CD4-positive, CD25-positive, alpha-beta regulatory T cell (primary cell): ENCODE data around the gene PRKAG1. TPM values are rescaled to one million over a fixed set of nuclear protein-coding genes. Genes with fewer than 3 reads are reported as not detected.

Source experiments
- ATAC-seq, 2 donors: fragments of 150-1000 bp; cut with Tn5 transposase; one replicate each; pipeline ENCODE4 v1.10.0; 2021; ENCODE audit warnings: low read depth in 2 of 2, moderate number of reproducible peaks in 2 of 2, moderate library complexity in 1 of 2
- DNase-seq, 3 donors: peaks; one replicate each; pipeline versions ENCODE4 v3.0.0 to v3.0.0-alpha.2; 2012 to 2022; ENCODE audit warnings: mixed read lengths in 1 of 3
- H3K27ac ChIP-seq: one replicate; pipeline ENCODE4 v1.7.0; 2013; ENCODE audit warnings: mild to moderate bottlenecking, low read length; ENCODE audit not compliant: insufficient read depth, poor library complexity, severe bottlenecking
- H3K27me3 ChIP-seq: one replicate; pipeline ENCODE4 v1.7.0; 2013; ENCODE audit warnings: low read length; ENCODE audit not compliant: control insufficient read depth, insufficient read depth
- H3K36me3 ChIP-seq: one replicate; pipeline ENCODE4 v1.7.0; 2013; ENCODE audit warnings: mild to moderate bottlenecking, low read length, moderate library complexity; ENCODE audit not compliant: control insufficient read depth, insufficient read depth
- H3K4me1 ChIP-seq: 2 replicates; pipeline ENCODE4 v1.7.0; 2013; ENCODE audit warnings: mild to moderate bottlenecking, low read length; ENCODE audit not compliant: insufficient read depth, control insufficient read depth, poor library complexity, severe bottlenecking
- H3K4me3 ChIP-seq: one replicate; pipeline ENCODE4 v1.7.0; 2013; ENCODE audit warnings: low read depth, mild to moderate bottlenecking, low read length, moderate library complexity
- H3K9me3 ChIP-seq, 2 experiments: 1 replicate in 1 of 2; 2 replicates in 1 of 2; pipeline ENCODE4 v1.7.0; 2013; ENCODE audit warnings: low read length in 2 of 2, mild to moderate bottlenecking in 1 of 2, moderate library complexity in 1 of 2; ENCODE audit not compliant: control insufficient read depth in 2 of 2
- H3K27ac Mint-ChIP-seq, 3 donors: one replicate each; pipeline ENCODE4 v1.8.0; 2020 to 2022; ENCODE audit warnings: mild to moderate bottlenecking in 3 of 3, mixed read lengths in 3 of 3, moderate library complexity in 2 of 3
- H3K27me3 Mint-ChIP-seq: one replicate; pipeline ENCODE4 v1.8.0; 2022; ENCODE audit warnings: mild to moderate bottlenecking, mixed read lengths
- H3K36me3 Mint-ChIP-seq: one replicate; pipeline ENCODE4 v1.8.0; 2020; ENCODE audit warnings: mixed read lengths
- H3K4me1 Mint-ChIP-seq, 4 donors: one replicate each; pipeline ENCODE4 v1.8.0; 2020 to 2022; ENCODE audit warnings: mixed read lengths in 4 of 4, mild to moderate bottlenecking in 1 of 4
- H3K4me3 Mint-ChIP-seq, 4 donors: one replicate each; pipeline ENCODE4 v1.8.0; 2020 to 2022; ENCODE audit warnings: mild to moderate bottlenecking in 4 of 4, mixed read lengths in 4 of 4, moderate library complexity in 3 of 4
- H3K9me3 Mint-ChIP-seq, 7 donors: one replicate each; pipeline ENCODE4 v1.8.0; 2020 to 2022; ENCODE audit warnings: mixed read lengths in 7 of 7, mild to moderate bottlenecking in 3 of 7, moderate library complexity in 2 of 7
- polyA plus RNA-seq, 4 donors: library from polyadenylated mRNA; unstranded; fragments of 300-500 nt; fragmentation: Illumina TruSeq; gene quantifications; one replicate each; pipeline ENCODE4 v1.2.3, GENCODE V29; 2021
- total RNA-seq: library from RNA; stranded (reverse); gene quantifications from one replicate; pipeline ENCODE4 v1.2.3, GENCODE V29; 2022

Gene PRKAG1
- total and polyA plus RNA-seq, 5 donors from 2014 or later: 51.3 to 83.8 (median 64.0) TPM

- Mint-ChIP-seq H3K27me3 (no peaks in the 10 kb centered on the region), H3K36me3 (peaks cover 39% of the 10 kb centered on the region), H3K27ac (no peak overlapping the region), H3K4me3 (no peak overlapping the region), H3K9me3 (no peaks in the 10 kb centered on the region), H3K4me1 (peaks cover 0 to 6% (median 3%) of the 10 kb centered on the region in 4 donors)
- no peak overlapping the region for H3K27ac ChIP-seq
- H3K9me3 ChIP-seq: no peaks in the 10 kb centered on the region
- DNase-seq (no peak), ATAC-seq (no peak)
- no peaks in the 10 kb centered on the region for H3K27me3 ChIP-seq
- H3K36me3 ChIP-seq: peaks cover 74% of the 10 kb centered on the region
- no peaks in the 10 kb centered on the region for H3K4me1 ChIP-seq
- no peak overlapping the region for H3K4me3 ChIP-seq
Observed at GRCh38 chr12:49039421-49040363, 21.1 kb upstream of the PRKAG1 start.

- no peak overlapping the region for H3K4me3 Mint-ChIP-seq
- peaks cover 75% of the 10 kb centered on the region for H3K36me3 ChIP-seq
- H3K9me3 ChIP-seq: no peaks in the 10 kb centered on the region
- DNase-seq: no peak
- no peak overlapping the region for H3K4me3 ChIP-seq
- H3K9me3 Mint-ChIP-seq: no peaks in the 10 kb centered on the region
- peaks cover 31% of the 10 kb centered on the region for H3K36me3 Mint-ChIP-seq
- no peaks in the 10 kb centered on the region for H3K4me1 ChIP-seq
- H3K4me1 Mint-ChIP-seq: peaks cover 0 to 3% (median 1%) of the 10 kb centered on the region in 4 donors
- no peaks in the 10 kb centered on the region for H3K27me3 Mint-ChIP-seq
- no peak overlapping the region for H3K27ac ChIP-seq
- no peaks in the 10 kb centered on the region for H3K27me3 ChIP-seq
- no peak for ATAC-seq
- H3K27ac Mint-ChIP-seq: no peak overlapping the region
Observed at GRCh38 chr12:49038291-49038955, 19.8 kb upstream of the PRKAG1 start.

- no peaks in the 10 kb centered on the region for H3K27me3 Mint-ChIP-seq
- Histone ChIP-seq H3K36me3 (peaks cover 75% of the 10 kb centered on the region), H3K27me3 (no peaks in the 10 kb centered on the region), H3K27ac (no peak overlapping the region), H3K9me3 (no peaks in the 10 kb centered on the region), H3K4me1 (no peaks in the 10 kb centered on the region), H3K4me3 (no peak overlapping the region)
- ATAC-seq (no peak), DNase-seq (no peak)
- no peak overlapping the region for H3K27ac Mint-ChIP-seq
- no peaks in the 10 kb centered on the region for H3K9me3 Mint-ChIP-seq
- H3K36me3 Mint-ChIP-seq: peaks cover 26% of the 10 kb centered on the region
- H3K4me1 Mint-ChIP-seq: peaks cover 0 to 3% (median 2%) of the 10 kb centered on the region in 4 donors
- H3K4me3 Mint-ChIP-seq: no peak overlapping the region
Observed at GRCh38 chr12:49037947-49038237, 19.3 kb upstream of the PRKAG1 start.

- H3K4me1 Mint-ChIP-seq: peaks cover 0 to 6% (median 3%) of the 10 kb centered on the region in 4 donors
- H3K4me3 Mint-ChIP-seq: no peak overlapping the region
- DNase-seq: no peak
- H3K9me3 ChIP-seq: no peaks in the 10 kb centered on the region
- H3K27me3 ChIP-seq: no peaks in the 10 kb centered on the region
- H3K36me3 ChIP-seq: peaks cover 75% of the 10 kb centered on the region
- no peaks in the 10 kb centered on the region for H3K9me3 Mint-ChIP-seq
- ATAC-seq: no peak
- no peaks in the 10 kb centered on the region for H3K27me3 Mint-ChIP-seq
- H3K27ac ChIP-seq: no peak overlapping the region
- H3K4me1 ChIP-seq: no peaks in the 10 kb centered on the region
- no peak overlapping the region for H3K4me3 ChIP-seq
- peaks cover 27% of the 10 kb centered on the region for H3K36me3 Mint-ChIP-seq
- H3K27ac Mint-ChIP-seq: no peak overlapping the region
Observed at GRCh38 chr12:49037111-49037946, 18.8 kb upstream of the PRKAG1 start.

DNA sequence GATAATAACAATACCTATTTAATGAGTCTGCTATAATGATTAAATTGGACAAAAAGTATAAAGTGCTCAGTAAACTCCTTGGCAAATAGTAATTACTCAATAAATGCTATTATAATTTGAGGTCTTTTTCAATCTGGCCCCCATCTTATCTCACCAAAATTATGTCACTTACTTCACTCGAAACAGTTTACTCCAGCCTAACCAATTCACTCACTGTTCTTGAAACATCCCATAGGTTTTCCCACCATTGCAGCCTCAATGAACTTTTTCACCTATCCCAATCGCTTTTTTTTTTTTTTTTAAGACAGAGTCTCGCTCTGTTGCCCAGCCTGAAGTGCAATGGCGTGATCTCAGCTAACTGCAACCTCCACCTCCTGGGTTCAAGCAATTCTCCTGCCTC lies 17.5 kb upstream of the PRKAG1 start:
- H3K4me3 ChIP-seq: no peak overlapping the region
- H3K27ac ChIP-seq: no peak overlapping the region
- no peaks in the 10 kb centered on the region for H3K9me3 ChIP-seq
- DNase-seq: no peak
- Mint-ChIP-seq H3K27me3 (no peaks in the 10 kb centered on the region), H3K4me1 (peaks cover 0 to 6% (median 3%) of the 10 kb centered on the region in 4 donors), H3K9me3 (no peaks in the 10 kb centered on the region), H3K4me3 (no peak overlapping the region), H3K36me3 (peaks cover 24% of the 10 kb centered on the region), H3K27ac (no peak overlapping the region)
- H3K27me3 ChIP-seq: no peaks in the 10 kb centered on the region
- no peak for ATAC-seq
- H3K36me3 ChIP-seq: peaks cover 69% of the 10 kb centered on the region
- H3K4me1 ChIP-seq: no peaks in the 10 kb centered on the region

- Mint-ChIP-seq H3K27ac (peak overlapping the region in 1 of 3 donors; percentile 12), H3K4me1 (peaks cover 0 to 6% (median 5%) of the 10 kb centered on the region in 4 donors), H3K36me3 (peaks cover 24% of the 10 kb centered on the region), H3K9me3 (no peaks in the 10 kb centered on the region), H3K27me3 (no peaks in the 10 kb centered on the region), H3K4me3 (no peak overlapping the region)
- Histone ChIP-seq H3K27ac (no peak overlapping the region), H3K4me3 (no peak overlapping the region), H3K9me3 (no peaks in the 10 kb centered on the region), H3K27me3 (no peaks in the 10 kb centered on the region), H3K36me3 (peaks cover 58% of the 10 kb centered on the region), H3K4me1 (no peaks in the 10 kb centered on the region)
- DNase-seq (no peak), ATAC-seq (no peak)
Observed at GRCh38 chr12:49034286-49034622, 15.7 kb upstream of the PRKAG1 start.

DNA sequence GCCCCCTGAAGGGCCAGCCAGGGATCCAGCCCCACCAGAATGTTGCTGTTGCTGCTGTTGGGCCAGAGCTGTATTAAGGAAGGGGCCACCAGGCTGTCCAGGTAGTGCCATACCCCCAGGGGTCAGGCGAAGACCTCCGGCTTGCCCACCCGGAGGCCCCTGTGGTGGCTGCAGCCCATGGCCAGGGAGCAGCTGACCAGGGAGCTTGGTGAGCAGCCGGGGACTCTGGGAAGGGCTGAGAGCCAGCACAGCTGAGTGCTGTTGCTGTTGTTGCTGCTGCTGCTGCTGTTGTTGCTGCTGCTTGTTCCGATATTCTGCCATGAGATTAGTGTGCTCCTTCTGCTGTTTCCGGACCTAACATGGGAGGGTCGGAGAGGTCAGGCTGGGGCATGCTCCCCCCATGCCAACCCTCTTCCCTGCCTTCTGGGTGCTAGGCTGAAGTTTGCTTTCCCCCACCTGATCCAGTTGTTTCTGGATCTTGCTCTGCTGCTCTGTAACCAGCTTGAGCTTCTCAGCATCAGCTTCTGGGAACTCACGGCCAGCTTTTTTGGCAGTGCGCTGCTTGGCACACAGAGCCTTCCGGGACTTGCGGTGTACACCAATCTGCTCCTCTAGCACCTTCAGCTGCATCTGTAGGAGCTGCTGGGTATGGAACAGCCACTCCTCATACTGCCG lies 15.2 kb upstream of the PRKAG1 start:
- Histone ChIP-seq H3K27ac (no peak overlapping the region), H3K4me1 (no peaks in the 10 kb centered on the region), H3K4me3 (no peak overlapping the region), H3K9me3 (no peaks in the 10 kb centered on the region), H3K27me3 (no peaks in the 10 kb centered on the region), H3K36me3 (peaks cover 53% of the 10 kb centered on the region)
- Mint-ChIP-seq H3K4me1 (peaks cover 0 to 6% (median 5%) of the 10 kb centered on the region in 4 donors), H3K36me3 (peaks cover 21% of the 10 kb centered on the region), H3K27me3 (no peaks in the 10 kb centered on the region), H3K4me3 (no peak overlapping the region), H3K9me3 (no peaks in the 10 kb centered on the region), H3K27ac (no peak overlapping the region)
- ATAC-seq (no peak), DNase-seq (no peak)
